ENCODE data around the gene ZW10.

Gene ZW10

GRCh38 chr11:113683481-113684046 is 89.9 kb downstream of the ZW10 start:
- ATAC-seq (ENCODE audit: insufficient read depth, low read depth) (no peak), DNase-seq (no peak)
- Histone ChIP-seq H3K9ac (ENCODE audit: low read depth, low read length) (no peak overlapping the region), H4K20me1 (ENCODE audit: insufficient read depth, low read length) (no peaks in the 10 kb centered on the region), H3K4me3 (ENCODE audit: low read depth in 1 of 2, low read length in 2 of 2) (no peak overlapping the region), H3K9me3 (ENCODE audit: insufficient read depth, low read length, severe bottlenecking) (no peaks in the 10 kb centered on the region), H3K79me2 (ENCODE audit: insufficient read depth, low read length) (no peaks in the 10 kb centered on the region), H3K4me2 (ENCODE audit: insufficient read depth, low read length) (no peak overlapping the region), H2AFZ (ENCODE audit: low read depth, low read length) (no peak overlapping the region), H3K27me3 (ENCODE audit: insufficient read depth, low read length, poor library complexity) (peaks cover 5% of the 10 kb centered on the region), H3K36me3 (ENCODE audit: insufficient read depth, low read length) (no peaks in the 10 kb centered on the region), H3K27ac (ENCODE audit: low read length) (no peak overlapping the region), H3K4me1 (ENCODE audit: insufficient read depth, low read length) (no peaks in the 10 kb centered on the region)
- TF ChIP-seq CTCF (IDR thresholded peaks at IDR 0.05; ENCODE audit: borderline replicate concordance, extremely low read depth, low read length, poor library complexity, severe bottlenecking): no peak
- TF ChIP-seq EZH2 (IDR thresholded peaks at IDR 0.05; ENCODE audit: borderline replicate concordance, low read depth, low read length, severe bottlenecking): no peak

Measured in DND-41 (cell line).